D721Med (cell line): ENCODE results near the gene PEAK1.
"Not testable (repeated sequence)": the region's sequence is repeated elsewhere in the genome, so short reads cannot be mapped to it uniquely, and the experiment has no call there.

Experiments used
- DNase-seq: peaks from one replicate; pipeline ENCODE4 v3.0.0; 2011; ENCODE audit warnings: low spot score; ENCODE audit not compliant: insufficient read length
- FAIRE-seq: peaks from 2 replicates; lab custom pipeline; 2011; peaks lifted over from hg19 to GRCh38; lab: Jason Lieb, UNC
- TF ChIP-seq, protein P1 (sequence below): IDR thresholded peaks from 2 replicates; pipeline ENCODE4 v1.5.1; 2012; ENCODE audit warnings: mild to moderate bottlenecking, control low read depth; ENCODE audit not compliant: insufficient read depth; ENCODE audit errors: missing control alignments

PEAK1 gene

DNA sequence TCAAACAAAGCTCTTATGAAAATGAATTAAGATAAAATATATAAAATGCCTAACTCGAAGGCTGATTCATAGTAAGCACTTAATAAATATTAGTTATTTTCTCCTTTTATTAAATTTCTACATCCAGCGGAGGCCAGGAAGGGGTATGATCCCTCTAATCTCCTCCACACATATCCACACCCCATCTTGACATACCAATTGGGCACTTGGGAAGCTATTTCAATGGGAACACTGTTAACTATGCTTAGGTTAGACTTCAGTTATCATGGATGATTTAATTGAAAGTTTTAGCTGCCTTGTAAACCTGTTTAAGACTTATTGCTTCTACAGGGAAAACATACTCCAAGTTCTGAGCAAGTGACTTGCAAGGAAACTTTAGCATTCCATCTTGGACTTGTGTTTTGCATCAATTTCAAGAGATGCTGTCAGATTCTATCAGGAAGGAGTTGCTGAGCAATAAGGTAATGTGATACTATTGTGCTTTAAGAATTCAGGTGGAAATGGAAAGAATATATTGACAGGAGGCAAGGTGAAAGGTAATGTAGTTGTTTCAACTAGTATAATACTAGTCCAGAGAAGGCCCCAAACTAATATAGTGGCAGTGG is 228.6 kb downstream of the PEAK1 start:
- DNase-seq (no peak), FAIRE-seq (no peak)
- TF ChIP-seq, protein P1, sequence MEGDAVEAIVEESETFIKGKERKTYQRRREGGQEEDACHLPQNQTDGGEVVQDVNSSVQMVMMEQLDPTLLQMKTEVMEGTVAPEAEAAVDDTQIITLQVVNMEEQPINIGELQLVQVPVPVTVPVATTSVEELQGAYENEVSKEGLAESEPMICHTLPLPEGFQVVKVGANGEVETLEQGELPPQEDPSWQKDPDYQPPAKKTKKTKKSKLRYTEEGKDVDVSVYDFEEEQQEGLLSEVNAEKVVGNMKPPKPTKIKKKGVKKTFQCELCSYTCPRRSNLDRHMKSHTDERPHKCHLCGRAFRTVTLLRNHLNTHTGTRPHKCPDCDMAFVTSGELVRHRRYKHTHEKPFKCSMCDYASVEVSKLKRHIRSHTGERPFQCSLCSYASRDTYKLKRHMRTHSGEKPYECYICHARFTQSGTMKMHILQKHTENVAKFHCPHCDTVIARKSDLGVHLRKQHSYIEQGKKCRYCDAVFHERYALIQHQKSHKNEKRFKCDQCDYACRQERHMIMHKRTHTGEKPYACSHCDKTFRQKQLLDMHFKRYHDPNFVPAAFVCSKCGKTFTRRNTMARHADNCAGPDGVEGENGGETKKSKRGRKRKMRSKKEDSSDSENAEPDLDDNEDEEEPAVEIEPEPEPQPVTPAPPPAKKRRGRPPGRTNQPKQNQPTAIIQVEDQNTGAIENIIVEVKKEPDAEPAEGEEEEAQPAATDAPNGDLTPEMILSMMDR = no peak

DNA sequence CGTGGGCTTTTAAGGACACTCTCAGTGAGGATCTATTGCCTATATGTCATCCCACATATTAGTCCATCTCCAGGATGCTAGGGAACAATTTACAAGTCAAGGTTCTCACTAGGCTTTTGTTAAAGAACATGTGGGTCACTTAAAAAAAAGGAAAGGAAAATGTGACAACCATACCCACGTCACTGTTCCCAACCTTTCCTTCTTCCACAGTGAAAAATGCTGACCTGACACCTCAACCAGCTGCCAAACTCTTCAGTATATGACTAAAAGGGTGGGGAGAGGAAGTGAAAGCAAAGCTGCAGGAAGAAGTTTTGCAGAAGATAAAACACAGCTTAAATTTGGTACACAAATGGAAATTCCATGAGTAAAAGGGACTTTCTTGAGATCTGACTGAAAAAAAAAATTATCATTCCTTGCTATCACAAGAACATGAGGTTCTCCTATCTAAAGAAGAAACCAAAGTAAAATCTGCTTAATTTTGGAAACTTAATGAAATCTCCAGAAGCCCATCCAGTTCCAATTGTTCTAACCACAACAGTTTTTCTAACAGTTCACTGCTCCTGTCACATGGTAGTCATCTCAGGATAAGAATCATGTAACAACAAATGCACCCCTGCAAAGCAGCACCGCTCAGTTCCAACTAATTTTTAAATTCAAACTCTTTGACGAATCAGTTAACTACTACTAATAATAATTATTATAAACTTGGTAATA is 232.0 kb downstream of the PEAK1 start:
- TF ChIP-seq, protein P1 = no peak
- FAIRE-seq = no peak
- no peak for DNase-seq

DNA sequence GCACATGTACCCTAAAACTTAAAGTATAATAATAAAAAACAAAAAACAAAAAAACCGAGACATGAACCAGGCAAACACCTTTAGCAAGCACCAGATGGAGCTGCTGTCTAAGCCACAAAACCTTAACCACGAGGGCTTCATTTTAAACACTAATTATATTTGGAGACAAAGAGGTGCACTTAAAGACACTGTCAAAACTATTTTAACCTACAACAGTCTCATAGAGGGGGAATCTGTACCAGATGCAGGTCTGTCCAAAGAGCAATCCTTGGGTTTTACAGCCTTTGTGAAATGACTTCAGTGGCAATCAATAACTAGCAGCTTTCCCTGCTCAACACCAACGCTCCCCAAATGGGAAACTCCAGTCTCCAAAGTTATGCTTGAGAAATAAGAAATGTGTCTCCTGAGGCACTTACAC is 233.3 kb downstream of the PEAK1 start:
- TF ChIP-seq, protein P1 = peak; percentile 54
- FAIRE-seq (peak; percentile 29), DNase-seq (no peak)

DNA sequence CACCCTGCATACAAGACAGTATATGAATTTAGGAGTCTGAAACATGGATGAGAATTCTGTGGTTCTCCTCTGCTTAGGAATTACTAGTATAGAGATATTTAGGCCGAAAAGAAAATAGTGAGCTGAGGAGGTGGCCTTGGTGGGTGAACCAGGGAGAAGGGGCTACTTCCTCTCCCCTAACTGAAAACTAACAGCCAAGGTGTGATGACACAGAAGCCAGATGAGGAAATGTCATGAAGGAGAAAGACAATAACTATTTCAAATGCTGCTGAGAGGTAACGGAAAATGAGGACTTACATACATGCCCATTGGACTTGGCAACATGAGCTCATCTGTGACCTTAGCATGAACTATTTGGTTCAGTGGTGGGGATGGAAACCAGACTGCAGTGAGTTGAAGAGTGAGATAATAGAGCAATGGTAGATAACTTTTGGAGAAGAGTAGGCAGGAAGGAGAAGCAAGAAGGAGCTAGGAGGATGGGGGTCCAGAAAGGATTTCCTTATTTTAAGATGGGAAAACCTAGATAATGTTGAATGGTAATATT is 234.6 kb downstream of the PEAK1 start:
- TF ChIP-seq, protein P1 = no peak
- no peak for FAIRE-seq
- no peak for DNase-seq

DNA sequence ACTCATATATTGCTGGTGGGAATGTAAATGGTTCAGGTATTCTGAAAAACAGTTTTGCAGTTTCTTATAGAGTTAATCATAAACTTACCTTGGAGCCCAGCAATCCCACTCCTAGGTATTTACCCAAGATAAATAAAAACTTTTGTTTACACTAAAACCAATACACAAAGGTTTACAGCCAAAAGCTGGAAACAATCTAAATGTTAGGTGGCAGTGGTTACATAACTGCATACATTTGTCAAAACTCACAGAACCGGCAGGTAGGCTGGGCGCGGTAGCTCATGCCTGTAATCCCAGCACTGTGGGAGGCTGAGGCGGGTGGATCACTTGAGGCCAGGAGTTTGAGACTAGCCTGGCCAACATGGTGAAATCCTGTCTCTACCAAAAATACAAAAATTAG is 235.6 kb downstream of the PEAK1 start:
- not testable (repeated sequence) for DNase-seq, FAIRE-seq

DNA sequence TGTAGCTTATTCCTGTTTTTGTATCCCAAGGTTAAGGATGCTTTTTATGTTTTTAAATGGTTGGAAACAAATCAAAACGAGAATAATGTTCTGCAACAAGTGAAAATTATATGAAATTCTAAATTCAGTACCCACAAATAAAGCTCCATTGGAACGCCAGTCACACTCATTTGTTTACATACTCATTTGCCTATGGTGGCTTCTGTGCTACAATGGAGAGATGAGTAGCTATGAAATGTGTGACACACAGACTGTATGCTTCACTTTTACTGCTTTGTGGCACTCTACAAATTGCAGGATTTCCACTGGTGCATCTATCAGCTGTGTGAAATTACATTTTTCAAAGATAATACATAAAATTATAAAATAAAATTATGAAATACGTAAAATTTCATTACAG is 236.8 kb downstream of the PEAK1 start:
- FAIRE-seq (no peak), DNase-seq (no peak)
- TF ChIP-seq, protein P1 = no peak

DNA sequence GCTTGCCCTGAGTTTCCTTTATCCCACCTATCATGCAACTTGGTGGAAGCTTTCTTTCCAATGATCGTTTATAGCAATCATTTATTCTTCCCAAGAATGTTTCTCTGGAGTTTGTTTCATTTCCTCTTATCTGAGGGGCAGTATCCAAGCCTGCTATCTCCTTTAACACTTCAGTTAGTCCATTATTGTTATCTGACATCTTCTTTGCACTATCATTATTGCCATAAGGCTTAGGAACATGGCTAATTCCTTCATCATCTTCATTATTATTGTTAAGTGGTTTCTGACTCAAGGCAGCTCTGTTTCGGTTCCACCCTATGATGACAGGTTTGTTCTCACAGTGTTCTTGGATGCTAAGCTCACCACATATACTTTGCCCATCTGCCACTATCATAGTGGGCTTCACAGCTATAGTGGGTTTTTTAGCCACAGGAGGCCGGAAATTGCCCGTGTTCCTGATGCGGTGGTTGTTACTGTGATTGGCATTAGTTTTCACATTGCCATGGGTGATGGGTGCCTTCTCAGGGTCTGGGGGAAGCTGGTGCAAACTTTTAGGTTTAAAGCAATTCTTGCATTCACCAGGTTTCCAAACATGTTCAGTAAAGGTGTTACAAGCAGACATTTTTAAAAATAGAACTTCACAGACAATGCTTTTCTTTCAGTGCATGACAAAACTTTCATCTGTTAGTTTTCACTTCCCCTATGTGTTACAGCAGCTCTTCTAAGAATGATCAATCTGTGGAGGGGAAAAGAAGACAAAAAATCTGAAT is 238.4 kb downstream of the PEAK1 start:
- FAIRE-seq (no peak), DNase-seq (no peak)
- TF ChIP-seq, protein P1 = no peak
